AML-193 (cell line): Measurements from ENCODE around the gene ABCC12.
A peak's percentile ranks its signal among the peaks of the same experiment; 100 is the strongest.

Experiments used
- DNase-seq, 2 experiments: peaks; one replicate each; lab custom pipeline; 2025; lab: John Stamatoyannopoulos, UW

The ABCC12 gene

GRCh38 chr16:48165961-48166578, 10.3 kb upstream of the ABCC12 start:
- no peak for DNase-seq

GRCh38 chr16:48164907-48165715, 9.3 kb upstream of the ABCC12 start:
- DNase-seq: peak; percentile 16 to 42

- no peak for DNase-seq
Measured at GRCh38 chr16:48162839-48163410, 7.1 kb upstream of the ABCC12 start.

- no peak for DNase-seq
Measured at GRCh38 chr16:48161906-48162305, 6.1 kb upstream of the ABCC12 start.

- DNase-seq: no peak
Measured at GRCh38 chr16:48160575-48160974, 4.8 kb upstream of the ABCC12 start.

GRCh38 chr16:48158296-48158695, 2.5 kb upstream of the ABCC12 start:
- peak in 1 of 2 experiments; percentile 3 for DNase-seq

- no peak for DNase-seq
Measured at GRCh38 chr16:48157794-48158193, 2.0 kb upstream of the ABCC12 start.

GRCh38 chr16:48157302-48157701, 1.5 kb upstream of the ABCC12 start:
- DNase-seq: no peak

- DNase-seq: peak; percentile 39 to 61
Measured at GRCh38 chr16:48156790-48157209, 1.0 kb upstream of the ABCC12 start.

GRCh38 chr16:48153774-48154173, 2.0 kb downstream of the ABCC12 start:
- no peak for DNase-seq

- no peak for DNase-seq
Measured at GRCh38 chr16:48152226-48152625, 3.6 kb downstream of the ABCC12 start.

GRCh38 chr16:48150707-48151106, 5.1 kb downstream of the ABCC12 start:
- no peak for DNase-seq

- DNase-seq: no peak
Measured at GRCh38 chr16:48146710-48147109, 9.1 kb downstream of the ABCC12 start.

- no peak for DNase-seq
Measured at GRCh38 chr16:48146131-48146530, 9.7 kb downstream of the ABCC12 start.

- no peak for DNase-seq
Measured at GRCh38 chr16:48143812-48144368, 11.9 kb downstream of the ABCC12 start.

- no peak for DNase-seq
Measured at GRCh38 chr16:48140821-48141220, 15.0 kb downstream of the ABCC12 start.

- no peak for DNase-seq
Measured at GRCh38 chr16:48139517-48139916, 16.3 kb downstream of the ABCC12 start.

- no peak for DNase-seq
Measured at GRCh38 chr16:48138543-48138942, 17.2 kb downstream of the ABCC12 start.

GRCh38 chr16:48137822-48138221, 18.0 kb downstream of the ABCC12 start:
- no peak for DNase-seq

- DNase-seq: no peak
Measured at GRCh38 chr16:48136547-48137360, 19.0 kb downstream of the ABCC12 start.

- no peak for DNase-seq
Measured at GRCh38 chr16:48133455-48134211, 22.2 kb downstream of the ABCC12 start.
